ENCODE measurements around the gene NOL12. TPM values are rescaled to one million over a fixed set of nuclear protein-coding genes. Genes with fewer than 3 reads are reported as not detected.

The NOL12 gene
- total RNA-seq, 2 donors from 2014 or later: 21.9 to 26.8 TPM

DNA sequence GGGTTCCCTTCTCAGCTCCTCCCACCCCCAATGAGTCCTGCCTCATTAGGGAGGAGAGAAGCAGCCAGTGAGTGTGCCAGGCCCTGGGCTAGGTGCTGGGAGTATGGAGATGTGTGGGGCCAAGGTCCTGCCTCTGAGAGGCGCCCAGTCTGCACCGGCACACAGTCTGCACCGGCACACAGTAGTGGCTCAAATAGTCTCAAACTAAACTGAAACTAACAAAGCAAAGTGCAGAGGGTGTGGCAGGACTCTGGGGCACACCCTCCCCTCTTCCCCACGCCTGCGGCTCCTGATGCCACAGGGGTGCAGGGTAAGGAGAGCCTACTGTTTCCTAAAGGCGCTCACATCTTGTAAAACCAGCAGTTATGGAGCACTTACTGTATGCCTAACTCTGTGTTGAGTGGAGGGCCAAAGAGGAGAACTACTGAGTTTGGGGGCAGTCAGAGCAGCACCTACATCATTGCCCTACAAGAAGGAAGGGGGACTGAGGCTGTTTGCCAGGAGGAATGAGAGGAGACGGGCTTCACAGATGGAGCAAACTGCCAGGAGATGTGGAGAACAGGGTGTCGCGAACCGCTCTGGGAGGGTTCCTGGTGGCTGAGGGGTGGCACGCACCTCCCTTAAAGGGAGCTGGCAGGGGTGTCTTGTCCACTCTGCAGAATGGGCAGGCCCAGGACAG, 47.6 kb upstream of the NOL12 start:
- WGBS, 2 experiments (ENCODE audit: insufficient coverage in 1 of 2, insufficient read length in 1 of 2): 80 to 93% methylated on average over 6 to 11 of the region's 11 CpGs
- Histone ChIP-seq H3K4me1 (ENCODE audit: control insufficient read depth, insufficient read depth, low read length) (peaks cover 12% of the 10 kb centered on the region), H3K27me3 (ENCODE audit: control insufficient read depth, insufficient read depth, low read length, poor library complexity, severe bottlenecking) (no peaks in the 10 kb centered on the region)

DNA sequence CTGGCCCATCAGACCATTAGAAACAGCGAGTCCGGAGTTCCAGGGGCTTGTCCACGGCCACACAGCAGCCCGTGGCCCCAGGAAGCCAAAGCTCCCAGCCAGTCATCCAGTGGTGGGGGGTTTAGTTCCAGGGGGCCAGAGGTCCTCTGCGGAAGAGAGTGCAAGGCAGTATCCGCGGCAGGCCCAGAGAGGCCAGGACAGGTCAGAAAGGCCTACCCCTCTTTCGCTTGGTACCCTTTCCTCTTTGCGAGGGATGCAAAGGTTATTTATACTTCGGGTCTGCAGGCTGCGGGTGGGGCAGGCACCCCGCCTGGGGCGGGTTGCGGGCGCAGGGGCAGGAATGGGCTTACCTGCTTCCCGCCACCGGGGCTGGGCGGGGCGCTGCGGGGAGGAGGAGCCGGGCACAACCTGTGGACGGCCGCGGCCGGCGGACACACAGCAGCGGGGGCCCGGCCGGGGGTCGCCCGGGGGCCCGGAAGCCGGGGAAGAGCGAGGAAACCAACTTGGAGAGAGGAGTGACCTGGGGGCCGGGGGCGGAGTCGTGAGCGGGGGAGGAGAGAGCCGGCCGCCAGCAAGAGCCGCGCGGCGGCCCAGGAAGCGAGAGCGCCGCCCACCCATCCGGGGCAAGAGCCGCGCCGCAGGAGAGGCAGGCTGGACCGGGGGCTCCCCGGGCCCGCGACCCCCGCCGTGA, 46.9 kb upstream of the NOL12 start, which contains the start of gene SH3BP1:
Gene SH3BP1 (plus strand): TSS at position 600 of the 691 bp plus-strand sequence. CDS start 119 bp downstream, outside the sequence.
- no peaks in the 10 kb centered on the region for H3K27me3 Mint-ChIP-seq (ENCODE audit: insufficient read depth)
- peaks cover 9% of the 10 kb centered on the region for H3K36me3 Mint-ChIP-seq (ENCODE audit: low read depth)
- Histone ChIP-seq H3K36me3 (ENCODE audit: control insufficient read depth, insufficient read depth, low read length) (no peaks in the 10 kb centered on the region), H3K27ac (ENCODE audit: low read depth, low read length) (no peak within 1 kb of the TSS), H3K9me3 (ENCODE audit: control insufficient read depth, low read length) (no peaks in the 10 kb centered on the region), H3K27me3 (ENCODE audit: control insufficient read depth, insufficient read depth, low read length, poor library complexity, severe bottlenecking) (no peaks in the 10 kb centered on the region), H3K9ac (ENCODE audit: extremely low read depth, low read length, poor library complexity, severe bottlenecking) (peak within 1 kb of the TSS; percentile 53), H3K4me1 (ENCODE audit: control insufficient read depth, insufficient read depth, low read length) (peaks cover 6% of the 10 kb centered on the region), H3K4me3 (ENCODE audit: low read length) (peak within 1 kb of the TSS; percentile 87)
- WGBS, 2 experiments (ENCODE audit: insufficient coverage in 1 of 2, insufficient read length in 1 of 2): 10% methylated on average over 14 to 57 of the region's 57 CpGs
- H3K4me1 Mint-ChIP-seq: peaks cover 20% of the 10 kb centered on the region
- TF ChIP-seq, protein P1, sequence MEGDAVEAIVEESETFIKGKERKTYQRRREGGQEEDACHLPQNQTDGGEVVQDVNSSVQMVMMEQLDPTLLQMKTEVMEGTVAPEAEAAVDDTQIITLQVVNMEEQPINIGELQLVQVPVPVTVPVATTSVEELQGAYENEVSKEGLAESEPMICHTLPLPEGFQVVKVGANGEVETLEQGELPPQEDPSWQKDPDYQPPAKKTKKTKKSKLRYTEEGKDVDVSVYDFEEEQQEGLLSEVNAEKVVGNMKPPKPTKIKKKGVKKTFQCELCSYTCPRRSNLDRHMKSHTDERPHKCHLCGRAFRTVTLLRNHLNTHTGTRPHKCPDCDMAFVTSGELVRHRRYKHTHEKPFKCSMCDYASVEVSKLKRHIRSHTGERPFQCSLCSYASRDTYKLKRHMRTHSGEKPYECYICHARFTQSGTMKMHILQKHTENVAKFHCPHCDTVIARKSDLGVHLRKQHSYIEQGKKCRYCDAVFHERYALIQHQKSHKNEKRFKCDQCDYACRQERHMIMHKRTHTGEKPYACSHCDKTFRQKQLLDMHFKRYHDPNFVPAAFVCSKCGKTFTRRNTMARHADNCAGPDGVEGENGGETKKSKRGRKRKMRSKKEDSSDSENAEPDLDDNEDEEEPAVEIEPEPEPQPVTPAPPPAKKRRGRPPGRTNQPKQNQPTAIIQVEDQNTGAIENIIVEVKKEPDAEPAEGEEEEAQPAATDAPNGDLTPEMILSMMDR (conservative IDR thresholded peaks at IDR 0.05): no peak
- no peaks in the 10 kb centered on the region for H3K9me3 Mint-ChIP-seq
- DNase-seq: peak; percentile 89
- H3K4me3 Mint-ChIP-seq: peak within 1 kb of the TSS; percentile 69
- H3K27ac Mint-ChIP-seq: peak within 1 kb of the TSS; percentile 36

More for the DNA sequence above, 47.6 kb upstream of the NOL12 start:
- Histone ChIP-seq H3K27ac (ENCODE audit: low read depth, low read length) (no peak overlapping the region), H3K9ac (ENCODE audit: extremely low read depth, low read length, poor library complexity, severe bottlenecking) (no peak overlapping the region), H3K9me3 (ENCODE audit: control insufficient read depth, low read length) (no peaks in the 10 kb centered on the region), H3K4me3 (ENCODE audit: low read length) (peak overlapping the region; percentile 87), H3K36me3 (ENCODE audit: control insufficient read depth, insufficient read depth, low read length) (no peaks in the 10 kb centered on the region)
- Mint-ChIP-seq H3K4me1 (peaks cover 25% of the 10 kb centered on the region), H3K4me3 (peak overlapping the region; percentile 69), H3K36me3 (ENCODE audit: low read depth) (peaks cover 5% of the 10 kb centered on the region), H3K27me3 (ENCODE audit: insufficient read depth) (no peaks in the 10 kb centered on the region), H3K9me3 (no peaks in the 10 kb centered on the region), H3K27ac (peak overlapping the region; percentile 36)
- DNase-seq: peak; percentile 77
- TF ChIP-seq, protein P1 (conservative IDR thresholded peaks at IDR 0.05): no peak

DNA sequence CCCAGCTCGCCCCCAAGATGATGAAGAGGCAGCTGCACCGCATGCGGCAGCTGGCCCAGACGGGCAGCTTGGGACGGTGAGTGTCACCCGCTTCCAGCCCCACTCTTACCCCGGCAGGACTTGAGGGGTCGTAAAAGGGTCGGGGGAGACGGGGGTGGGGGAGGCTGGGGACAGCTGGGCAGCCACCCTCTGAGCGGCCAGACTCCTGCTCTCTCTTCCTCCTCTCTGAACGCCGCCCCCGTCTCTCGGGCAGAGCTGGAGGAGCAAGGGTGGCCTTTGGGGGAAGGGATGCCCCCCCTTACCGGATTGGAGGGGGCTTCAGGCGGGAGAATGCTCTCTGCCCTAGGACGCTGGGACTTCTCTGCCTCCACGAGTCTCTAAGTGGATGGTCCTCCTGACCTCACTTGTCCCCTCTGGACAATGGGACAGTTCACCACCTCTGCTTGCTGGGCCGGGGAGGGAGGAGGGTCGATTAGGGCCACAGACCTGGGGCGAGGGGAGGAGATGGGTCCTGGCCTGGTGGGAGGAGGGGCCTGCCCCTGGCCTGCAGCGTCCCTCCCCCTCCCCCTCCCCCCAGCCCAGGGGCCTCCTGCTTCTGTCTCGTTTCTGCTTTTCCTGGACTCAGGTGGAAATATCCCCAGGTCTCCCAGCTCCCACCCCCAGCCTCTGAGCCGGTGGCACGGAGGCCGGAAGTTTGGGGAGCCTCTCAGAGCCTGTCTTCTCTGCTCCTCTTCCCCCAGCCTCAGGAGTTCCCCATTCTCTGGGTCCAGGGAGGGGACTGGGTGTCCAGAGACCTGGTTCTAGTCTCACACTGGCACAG, 46.2 kb upstream of the NOL12 start:
- 7 to 12% methylated on average over 5 to 20 of the region's 27 CpGs for WGBS, 2 experiments (ENCODE audit: insufficient coverage in 1 of 2, insufficient read length in 1 of 2)
- Histone ChIP-seq H3K9ac (ENCODE audit: extremely low read depth, low read length, poor library complexity, severe bottlenecking) (peak overlapping the region; percentile 53), H3K4me1 (ENCODE audit: control insufficient read depth, insufficient read depth, low read length) (peaks cover 6% of the 10 kb centered on the region), H3K27ac (ENCODE audit: low read depth, low read length) (no peak overlapping the region), H3K27me3 (ENCODE audit: control insufficient read depth, insufficient read depth, low read length, poor library complexity, severe bottlenecking) (no peaks in the 10 kb centered on the region), H3K9me3 (ENCODE audit: control insufficient read depth, low read length) (no peaks in the 10 kb centered on the region), H3K4me3 (ENCODE audit: low read length) (peak overlapping the region; percentile 87), H3K36me3 (ENCODE audit: control insufficient read depth, insufficient read depth, low read length) (peaks cover 7% of the 10 kb centered on the region)
- no peaks in the 10 kb centered on the region for H3K9me3 Mint-ChIP-seq
- peaks cover 14% of the 10 kb centered on the region for H3K4me1 Mint-ChIP-seq
- H3K36me3 Mint-ChIP-seq (ENCODE audit: low read depth): peaks cover 10% of the 10 kb centered on the region
- H3K4me3 Mint-ChIP-seq: peak overlapping the region; percentile 69
- peak overlapping the region; percentile 35 for H3K27ac Mint-ChIP-seq
- no peaks in the 10 kb centered on the region for H3K27me3 Mint-ChIP-seq (ENCODE audit: insufficient read depth)
- TF ChIP-seq, protein P1 (conservative IDR thresholded peaks at IDR 0.05): no peak
- peak; percentile 77 for DNase-seq
